H1 (cell line): Measurements from ENCODE around the gene MSMP. TPM values are rescaled to one million over a fixed set of nuclear protein-coding genes. Genes with fewer than 3 reads are reported as not detected.

Source experiments
- CTCF ChIA-PET: fragments of 300-600 bp; sonication (Branson Sonifier 250); formaldehyde crosslinking; loops from one replicate; lab custom pipeline; 2021; ENCODE audit not compliant: partially characterized antibody; lab: Charles Lee
- POLR2A ChIA-PET: fragments of 300-600 bp; sonication (Branson Sonifier 250); formaldehyde crosslinking; loops from one replicate; lab custom pipeline; 2021; ENCODE audit warnings: inconsistent platforms; ENCODE audit not compliant: partially characterized antibody; lab: Charles Lee
- DNase-seq, 2 experiments: peaks; one replicate each; pipeline versions ENCODE4 v3.0.0 to v3.0.0-alpha.2; 2010 to 2022; ENCODE audit warnings: low spot score in 2 of 2, low read depth in 1 of 2, mixed read lengths in 1 of 2
- FAIRE-seq: peaks from 2 replicates; lab custom pipeline; 2011; peaks lifted over from hg19 to GRCh38; lab: Jason Lieb, UNC
- H2AFZ ChIP-seq: 2 replicates; pipeline ENCODE4 v1.8.1; 2012; ENCODE audit warnings: low read length, inconsistent platforms
- H2AK5ac ChIP-seq: 2 replicates; pipeline ENCODE4 v1.6.1; 2013; ENCODE audit warnings: low read depth, low read length
- H2BK120ac ChIP-seq: replicated peaks from 2 replicates; pipeline ENCODE3; 2013; ENCODE audit warnings: low read depth, low read length, inconsistent platforms
- H2BK12ac ChIP-seq: 2 replicates; pipeline ENCODE4 v1.6.1; 2013; ENCODE audit warnings: low read depth, low read length
- H2BK15ac ChIP-seq: 2 replicates; pipeline ENCODE4 v1.6.1; 2013; ENCODE audit warnings: low read length
- H2BK20ac ChIP-seq: 2 replicates; pipeline ENCODE4 v1.6.1; 2013; ENCODE audit warnings: low read length
- H2BK5ac ChIP-seq: 2 replicates; pipeline ENCODE4 v1.6.1; 2013; ENCODE audit warnings: low read depth, low read length
- H3K14ac ChIP-seq: 2 replicates; pipeline ENCODE4 v1.6.1; 2013; ENCODE audit warnings: inconsistent platforms; ENCODE audit not compliant: insufficient read length
- H3K18ac ChIP-seq: 2 replicates; pipeline ENCODE4 v1.6.1; 2013; ENCODE audit warnings: low read length; ENCODE audit errors: extremely low read depth
- H3K23ac ChIP-seq: 2 replicates; pipeline ENCODE4 v1.6.1; 2013; ENCODE audit warnings: inconsistent platforms; ENCODE audit not compliant: insufficient read length
- H3K23me2 ChIP-seq: 2 replicates; pipeline ENCODE4 v1.6.1; 2013; ENCODE audit warnings: low read depth, low read length
- H3K27ac ChIP-seq: 2 replicates; pipeline ENCODE4 v1.6.1; 2011; ENCODE audit warnings: low read depth, low read length, inconsistent platforms
- H3K27me3 ChIP-seq, 4 experiments: replicated peaks in 1 of 4; 1 replicate in 1 of 4; 2 replicates in 3 of 4; pipeline versions ENCODE4 v1.6.1 to v1.8.1; 2011 to 2013; ENCODE audit warnings: low read length in 3 of 4, mild to moderate bottlenecking in 3 of 4, inconsistent platforms in 2 of 4, mixed read lengths in 2 of 4, moderate library complexity in 1 of 4; ENCODE audit not compliant: control insufficient read depth in 3 of 4, insufficient read depth in 3 of 4; ENCODE audit errors: extremely low read depth in 1 of 4
- H3K36me3 ChIP-seq, 4 experiments: 2 replicates each; pipeline versions ENCODE4 v1.6.1 to v1.8.1; 2011 to 2013; ENCODE audit warnings: mild to moderate bottlenecking in 4 of 4, low read length in 3 of 4, moderate library complexity in 2 of 4, control low read depth in 1 of 4, inconsistent platforms in 1 of 4; ENCODE audit not compliant: insufficient read depth in 4 of 4, control insufficient read depth in 2 of 4
- H3K4ac ChIP-seq: replicated peaks from 2 replicates; pipeline ENCODE3; 2013; ENCODE audit warnings: low read length, low read depth, mixed read lengths, inconsistent platforms; ENCODE audit not compliant: insufficient read length
- H3K4me1 ChIP-seq, 4 experiments: replicated peaks in 1 of 4; 1 replicate in 1 of 4; 2 replicates in 3 of 4; pipeline versions ENCODE4 v1.6.1 to v1.8.1; 2011 to 2013; ENCODE audit warnings: low read length in 3 of 4, inconsistent platforms in 2 of 4, mixed read lengths in 1 of 4; ENCODE audit not compliant: insufficient read depth in 4 of 4, control insufficient read depth in 3 of 4
- H3K4me2 ChIP-seq, 2 experiments: 2 replicates each; pipeline versions ENCODE4 v1.6.1 to v1.8.1; 2011 to 2013; ENCODE audit warnings: low read depth in 2 of 2, low read length in 2 of 2, control low read depth in 1 of 2, inconsistent platforms in 1 of 2, mild to moderate bottlenecking in 1 of 2; ENCODE audit not compliant: insufficient read depth in 1 of 2
- H3K4me3 ChIP-seq, 4 experiments: fragments of 200-600, 300-600 bp in 1 of 4; sonication (generic), shearing (Covaris generic), sonication (Bioruptor Twin) in 1 of 4; 2 replicates each; pipeline versions ENCODE4 v1.5.1 to v1.8.1; 2011 to 2016; ENCODE audit warnings: low read length in 4 of 4, low read depth in 3 of 4, control low read depth in 2 of 4, inconsistent platforms in 2 of 4, mild to moderate bottlenecking in 2 of 4, mixed read lengths in 1 of 4, moderate library complexity in 1 of 4; ENCODE audit not compliant: insufficient read depth in 2 of 4; ENCODE audit errors: extremely low read depth in 1 of 4
- H3K56ac ChIP-seq: replicated peaks from 2 replicates; pipeline ENCODE3; 2013; ENCODE audit warnings: low read depth, mild to moderate bottlenecking, mixed read lengths, low read length, inconsistent platforms; ENCODE audit not compliant: insufficient read length
- H3K79me1 ChIP-seq: 2 replicates; pipeline ENCODE4 v1.6.1; 2013; ENCODE audit warnings: low read depth, low read length, control low read depth
- H3K79me2 ChIP-seq, 2 experiments: 2 replicates each; pipeline versions ENCODE4 v1.6.1 to v1.8.1; 2012 to 2013; ENCODE audit warnings: low read length in 2 of 2, mild to moderate bottlenecking in 2 of 2, inconsistent platforms in 1 of 2; ENCODE audit not compliant: insufficient read depth in 2 of 2, control insufficient read depth in 1 of 2
- H3K9ac ChIP-seq, 4 experiments: replicated peaks in 1 of 4; 1 replicate in 1 of 4; 2 replicates in 3 of 4; pipeline versions ENCODE4 v1.6.1 to v1.8.1; 2011 to 2013; ENCODE audit warnings: low read depth in 3 of 4, low read length in 3 of 4, control low read depth in 2 of 4, mild to moderate bottlenecking in 2 of 4, moderate library complexity in 2 of 4, inconsistent platforms in 1 of 4; ENCODE audit errors: extremely low read depth in 1 of 4
- H3K9me3 ChIP-seq, 2 experiments: 2 replicates each; pipeline versions ENCODE4 v1.6.1 to v1.8.1; 2012 to 2013; ENCODE audit warnings: mild to moderate bottlenecking in 2 of 2, moderate library complexity in 2 of 2, control low read depth in 1 of 2, inconsistent platforms in 1 of 2, low read depth in 1 of 2, low read length in 1 of 2, mixed read lengths in 1 of 2; ENCODE audit not compliant: insufficient read depth in 2 of 2
- H4K20me1 ChIP-seq, 2 experiments: replicated peaks in 1 of 2; 2 replicates each; pipeline versions ENCODE3 to v1.8.1; 2011 to 2013; ENCODE audit warnings: inconsistent platforms in 2 of 2, low read length in 2 of 2, mild to moderate bottlenecking in 1 of 2; ENCODE audit not compliant: insufficient read depth in 2 of 2, control insufficient read depth in 1 of 2
- H4K5ac ChIP-seq: 2 replicates; pipeline ENCODE4 v1.6.1; 2013; ENCODE audit warnings: low read length, low read depth, mixed read lengths, inconsistent platforms; ENCODE audit not compliant: insufficient read length
- H4K8ac ChIP-seq: 2 replicates; pipeline ENCODE4 v1.8.0; 2013; ENCODE audit warnings: mild to moderate bottlenecking, moderate library complexity, low read length, inconsistent platforms; ENCODE audit not compliant: insufficient read depth; ENCODE audit errors: extremely low read depth
- H4K91ac ChIP-seq: replicated peaks from 2 replicates; pipeline ENCODE3; 2013; ENCODE audit warnings: low read length, mixed read lengths, inconsistent platforms; ENCODE audit not compliant: insufficient read length
- BCL11A ChIP-seq, 2 experiments: IDR thresholded peaks; one replicate each; pipeline ENCODE4 v1.6.1; 2011; ENCODE audit warnings: low read depth in 2 of 2, low read length in 2 of 2, mild to moderate bottlenecking in 2 of 2
- BRCA1 ChIP-seq: IDR thresholded peaks from 2 replicates; pipeline ENCODE4 v1.6.1; 2012; ENCODE audit warnings: low read depth, low read length, improper control_type of control experiment
- HDAC6 ChIP-seq: IDR thresholded peaks from one replicate; pipeline ENCODE4 v1.7.1; 2012; ENCODE audit warnings: low read depth, mild to moderate bottlenecking, inconsistent platforms, low read length, moderate library complexity
- JUND ChIP-seq: IDR thresholded peaks from 2 replicates; pipeline ENCODE4 v1.6.1; 2011; ENCODE audit warnings: mild to moderate bottlenecking, improper control_type of control experiment, low read length
- KDM1A ChIP-seq: fragments of 200-600, 300-600 bp; sonication (generic); IDR thresholded peaks from 2 replicates; pipeline ENCODE4 v1.7.1; 2016; ENCODE audit warnings: mild to moderate bottlenecking, low read length, borderline replicate concordance
- NANOG ChIP-seq: IDR thresholded peaks from 2 replicates; pipeline ENCODE4 v1.6.1; 2011; ENCODE audit warnings: low read length, low read depth, mild to moderate bottlenecking, inconsistent platforms; ENCODE audit not compliant: insufficient read depth, poor library complexity, severe bottlenecking
- NRF1 ChIP-seq: IDR thresholded peaks from 2 replicates; pipeline ENCODE4 v1.6.1; 2011; ENCODE audit warnings: mild to moderate bottlenecking, low read depth, low read length, improper control_type of control experiment
- POU5F1 ChIP-seq: IDR thresholded peaks from 2 replicates; pipeline ENCODE4 v1.6.1; 2011; ENCODE audit warnings: low read depth, mild to moderate bottlenecking, low read length, moderate library complexity
- SIRT6 ChIP-seq: IDR thresholded peaks from one replicate; pipeline ENCODE4 v1.7.1; 2012; ENCODE audit warnings: low read length, inconsistent platforms
- TAF1 ChIP-seq: IDR thresholded peaks from 2 replicates; pipeline ENCODE4 v1.6.1; 2011; ENCODE audit warnings: mild to moderate bottlenecking, low read depth, low read length
- TBP ChIP-seq: IDR thresholded peaks from 2 replicates; pipeline ENCODE4 v1.6.1; 2011; ENCODE audit warnings: low read depth, low read length, improper control_type of control experiment
- ZNF274 ChIP-seq: IDR thresholded peaks from 2 replicates; pipeline ENCODE4 v1.7.0; 2012; ENCODE audit warnings: low read length, borderline replicate concordance; ENCODE audit errors: extremely low read depth
- WGBS, 2 experiments: shearing (Covaris generic) in 1 of 2; methylation state at CpG; one replicate each; pipeline versions ENCODE4 v1.1.6 to v1.1.7; 2013 to 2015; ENCODE audit warnings: low lambda C conversion rate in 2 of 2, mixed read lengths in 2 of 2, inconsistent platforms in 1 of 2, low coverage in 1 of 2, missing lambda C conversion rate in 1 of 2; ENCODE audit not compliant: insufficient replicate concordance in 2 of 2, insufficient coverage in 1 of 2, insufficient read length in 1 of 2; ENCODE audit errors: extremely low coverage in 1 of 2, missing lambda C conversion rate in 1 of 2; 5-methylcytosine and 5-hydroxymethylcytosine counted together
- polyA plus RNA-seq, 7 experiments: library from polyadenylated mRNA; depleted of rRNA in 3 of 7; stranded (reverse) in 5 of 7; unstranded in 2 of 7; fragments of >200 nt in 5 of 7; fragments of 200-250 nt in 2 of 7; gene quantifications; 1 replicate in 5 of 7; 2 replicates in 1 of 7; 4 replicates in 1 of 7; pipeline versions ENCODE4 v1.2.1 to v1.2.3, GENCODE V29; 2011 to 2013; ENCODE audit warnings: missing spikeins in 2 of 7, mixed read lengths in 2 of 7
- total RNA-seq: library from RNA; stranded (reverse); fragmentation: NEBNext Ultra II Directional; extraction: Animal tissue kit (Norgen Biotek cat#: 25700); gene quantifications from 2 replicates; pipeline ENCODE4 v1.2.1, GENCODE V29; 2021
- TF ChIP-seq, protein P1 (sequence below): IDR thresholded peaks from 2 replicates; pipeline ENCODE4 v1.6.1; 2011; ENCODE audit warnings: low read depth, mild to moderate bottlenecking, low read length; ENCODE audit not compliant: insufficient read depth

MSMP gene
- total and polyA plus RNA-seq, 2 of the 8 experiments (the other 6 are each of a cell fraction or from before 2014, with no cell fraction given), result 0.53 TPM; not detected in 1

DNA sequence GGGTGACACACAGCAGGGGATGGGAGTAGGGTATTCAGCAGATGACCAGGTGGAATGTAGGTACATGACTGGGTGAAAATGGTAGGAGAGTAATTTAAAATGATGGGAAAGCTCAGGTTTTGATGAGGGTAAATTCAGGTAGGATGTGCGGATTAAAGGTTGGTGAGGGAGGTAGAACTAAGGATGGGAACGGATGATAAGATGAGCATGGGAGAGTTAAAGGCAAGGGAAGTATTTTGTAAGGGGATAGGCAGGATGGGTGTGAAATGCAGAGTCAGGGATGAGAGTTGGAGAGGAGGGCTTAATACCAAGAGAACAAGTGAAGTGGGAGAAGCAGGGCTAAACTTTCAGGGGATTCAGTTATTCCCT lies 23.6 kb downstream of the MSMP start:
- Histone ChIP-seq H3K9ac (0 out of 7 replicates have a peak overlapping the region, but pooled peaks of 1 of the 4 experiments have one; percentile 5), H2BK5ac (no peak overlapping the region), H2BK15ac (no peak overlapping the region), H2AFZ (no peak overlapping the region), H4K20me1 (peaks cover 0 to 6% of the 10 kb centered on the region in 2 experiments), H3K9me3 (no peaks in the 10 kb centered on the region; a peak in 1 of 4 replicates), H3K79me1 (peaks cover 16% of the 10 kb centered on the region), H3K79me2 (peaks cover 2 to 59% of the 10 kb centered on the region in 2 experiments), H3K4me2 (peak overlapping the region; percentile 92 to 94; a peak in 3 of 4 replicates), H3K4ac (no peak overlapping the region), H3K23me2 (peaks cover 15% of the 10 kb centered on the region; the same call in 1 of the 2 replicates)
- ChIA-PET CTCF (interaction anchor here (1.2 to 16.0 kb wide), 13 partner anchors 11 to 119 kb away, joined by 4 to 198 read pairs (median 20); partner anchors contain the start of genes ARHGEF39, CCDC107, GBA2 and MSMP), POLR2A (interaction anchor here (1.2 to 11.1 kb wide), 8 partner anchors 11 to 84 kb away, joined by 3 to 158 read pairs (median 10); partner anchors contain the start of genes ARHGEF39, GBA2, RGP1 and TPM2)
- no peak for FAIRE-seq
- 86 to 100% methylated on average over 2 of the region's 2 CpGs for WGBS, 2 experiments
- no peak for TF ChIP-seq POU5F1
- TF ChIP-seq TBP, result no peak
- TF ChIP-seq KDM1A, result no peak
- no peak for TF ChIP-seq SIRT6
- TF ChIP-seq BRCA1, result no peak
- TF ChIP-seq, protein P1, sequence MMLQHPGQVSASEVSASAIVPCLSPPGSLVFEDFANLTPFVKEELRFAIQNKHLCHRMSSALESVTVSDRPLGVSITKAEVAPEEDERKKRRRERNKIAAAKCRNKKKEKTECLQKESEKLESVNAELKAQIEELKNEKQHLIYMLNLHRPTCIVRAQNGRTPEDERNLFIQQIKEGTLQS, result no peak
- no peak for TF ChIP-seq JUND
- no peak for TF ChIP-seq ZNF274
- no peak for TF ChIP-seq NANOG
- TF ChIP-seq NRF1, result no peak
- no peak for TF ChIP-seq BCL11A (IDR thresholded peaks at IDR 0.05; ENCODE audit: low read depth in 2 of 2, low read length in 2 of 2)
- no peak for TF ChIP-seq TAF1
- no peak for TF ChIP-seq HDAC6
- TF ChIP-seq, all 59 proteins: peak for 0
- H3K27me3 ChIP-seq, result no peaks in the 10 kb centered on the region
- H2BK12ac ChIP-seq, result peak overlapping the region; percentile 18; the same call in 1 of the 2 replicates
- no peak overlapping the region for H3K56ac ChIP-seq
- H3K4me3 ChIP-seq, result peak overlapping the region in 1 of 4 experiments; percentile 79; a peak in 2 of 8 replicates
- H3K36me3 ChIP-seq, result peaks cover 0 to 7% (median 3%) of the 10 kb centered on the region in 4 experiments
- H3K27ac ChIP-seq, result no peak overlapping the region
- H3K18ac ChIP-seq, result no peak overlapping the region
- H2BK20ac ChIP-seq, result no peak overlapping the region
- no peak overlapping the region for H3K23ac ChIP-seq
- no peak overlapping the region for H4K8ac ChIP-seq
- H3K4me1 ChIP-seq, result peaks cover 21 to 46% (median 32%) of the 10 kb centered on the region in 4 experiments
- H4K5ac ChIP-seq, result no peak overlapping the region
- H4K91ac ChIP-seq, result no peak overlapping the region
- H3K14ac ChIP-seq, result no peak overlapping the region
- DNase-seq, result no peak
- H2BK120ac ChIP-seq, result no peak overlapping the region
- peak overlapping the region; percentile 17; the same call in 1 of the 2 replicates for H2AK5ac ChIP-seq
